ENCODE results near the gene FZR1. TPM values are rescaled to one million over a fixed set of nuclear protein-coding genes. Genes with fewer than 3 reads are reported as not detected.

The FZR1 gene
- total and polyA plus RNA-seq, 9 of the 15 experiments (the other 6 are each of a cell fraction or from before 2014, with no cell fraction given), result 0.18 to 48.0 (median 22.2) TPM

- no peak for TF ChIP-seq NR4A1 (CRISPR knock-in tag; IDR thresholded peaks at IDR 0.05)
- no peak for TF ChIP-seq NR4A1 (tag; IDR thresholded peaks at IDR 0.05)
- TF ChIP-seq E2F8 (IDR thresholded peaks at IDR 0.05; ENCODE audit: low read depth, partially characterized antibody), result no peak
- TF ChIP-seq ZNF239 (CRISPR knock-in tag; IDR thresholded peaks at IDR 0.05), result no peak
- TF ChIP-seq ETS1 (conservative IDR thresholded peaks at IDR 0.05; ENCODE audit: control insufficient read depth, low read depth, low read length), result no peak
- TF ChIP-seq RBM14 (IDR thresholded peaks at IDR 0.05; ENCODE audit: borderline replicate concordance, insufficient read depth, low read depth, low read length), result no peak
- TF ChIP-seq NKRF (IDR thresholded peaks at IDR 0.05; ENCODE audit: borderline replicate concordance), result no peak
- TF ChIP-seq SAFB2 (IDR thresholded peaks at IDR 0.05; ENCODE audit: borderline replicate concordance, low read depth, low read length, severe bottlenecking), result no peak
- TF ChIP-seq SOX6 (IDR thresholded peaks at IDR 0.05), result no peak
- TF ChIP-seq NCOA6 (IDR thresholded peaks at IDR 0.05), result no peak
- TF ChIP-seq DDX20 (tag; IDR thresholded peaks at IDR 0.05; ENCODE audit: low read depth), result no peak
- TF ChIP-seq ETV5 (CRISPR knock-in tag; IDR thresholded peaks at IDR 0.05; ENCODE audit: low read depth), result no peak
- no peak for TF ChIP-seq ZFP36 (IDR thresholded peaks at IDR 0.05; ENCODE audit: low read depth, low read length, partially characterized antibody)
- TF ChIP-seq ZNF444 (CRISPR knock-in tag; IDR thresholded peaks at IDR 0.05), result no peak
- TF ChIP-seq CAMTA2 (CRISPR knock-in tag; conservative IDR thresholded peaks at IDR 0.05), result no peak
- TF ChIP-seq BMI1 (IDR thresholded peaks at IDR 0.05; ENCODE audit: low read length), result no peak
- TF ChIP-seq PHB2 (IDR thresholded peaks at IDR 0.05; ENCODE audit: low read depth), result no peak
- no peak for TF ChIP-seq HMGN3 (IDR thresholded peaks at IDR 0.05; ENCODE audit: borderline replicate concordance, extremely low read depth, insufficient read length, low read depth, low read length)
- no peak for TF ChIP-seq NFE2L1 (tag; IDR thresholded peaks at IDR 0.05; ENCODE audit: borderline replicate concordance, low read depth)
- TF ChIP-seq MYC (IDR thresholded peaks at IDR 0.05; ENCODE audit: low read depth, low read length), result no peak
- TF ChIP-seq MYC (CRISPR knock-in tag; IDR thresholded peaks at IDR 0.05; ENCODE audit: borderline replicate concordance, low read depth), result no peak
- no peak for TF ChIP-seq MED1 (CRISPR knock-in tag; IDR thresholded peaks at IDR 0.05; ENCODE audit: borderline replicate concordance)
- TF ChIP-seq BACH1 (tag; IDR thresholded peaks at IDR 0.05), result no peak
- TF ChIP-seq CCAR2 (IDR thresholded peaks at IDR 0.05; ENCODE audit: low read depth, low read length), result no peak
- TF ChIP-seq ZNF165 (CRISPR knock-in tag; IDR thresholded peaks at IDR 0.05; ENCODE audit: borderline replicate concordance), result no peak
Observed at GRCh38 chr19:3521104-3521445, 15.0 kb downstream of the FZR1 start (continued).
